Endometrial microvascular endothelial cells (primary cell): ENCODE data around the gene LRP2. TPM values are rescaled to one million over a fixed set of nuclear protein-coding genes. Genes with fewer than 3 reads are reported as not detected.
"Not testable (repeated sequence)": the region's sequence is repeated elsewhere in the genome, so short reads cannot be mapped to it uniquely, and the experiment has no call there.

Source experiments
- in situ Hi-C: cut with HindIII; loops from 2 replicates; pipeline ENCODE4 v1.10.0; 2017; ENCODE audit warnings: low sequenced_read_pairs, low pct_unique_long_range_greater_than_20kb; ENCODE audit errors: inconsistent ontology term
- total RNA-seq: library from RNA; depleted of rRNA; stranded (reverse); fragments of >200 nt; gene quantifications from one replicate; pipeline ENCODE4 v1.2.3, GENCODE V29; 2015; ENCODE audit errors: inconsistent ontology term

Gene LRP2
- total RNA-seq, 1 donor from 2014 or later = not detected

DNA sequence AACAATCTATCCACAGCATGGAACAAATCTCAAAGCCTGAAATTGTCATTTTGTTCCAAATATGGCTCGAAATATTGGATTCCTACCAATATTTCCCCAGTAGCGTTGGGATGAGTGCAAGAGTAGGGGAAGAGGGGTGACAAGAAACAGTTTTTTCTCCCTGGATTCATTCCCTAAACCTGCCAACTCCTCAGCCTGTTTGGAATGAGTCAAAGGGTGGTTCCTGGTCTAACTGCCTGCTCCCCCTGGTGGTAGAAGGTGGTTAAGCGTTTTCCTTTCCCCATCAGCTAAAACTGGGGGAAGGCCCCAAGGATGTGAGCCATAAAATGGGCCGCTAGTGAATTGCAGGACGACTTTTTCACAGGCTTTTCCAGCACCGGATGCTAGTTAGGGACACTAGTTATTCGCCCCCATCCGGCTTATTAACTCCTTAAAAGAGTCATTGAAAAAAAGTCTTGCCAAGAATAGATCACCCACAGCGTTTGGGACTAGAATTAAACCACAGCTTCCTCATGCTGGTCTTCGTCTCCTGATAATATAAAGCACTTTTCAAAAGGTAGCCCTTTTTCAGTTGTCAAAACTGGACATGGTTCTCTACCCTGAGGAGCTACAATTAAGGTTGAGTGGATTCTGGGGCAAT is 220.5 kb downstream of the LRP2 start:
- in situ Hi-C loops = no loop called here

DNA sequence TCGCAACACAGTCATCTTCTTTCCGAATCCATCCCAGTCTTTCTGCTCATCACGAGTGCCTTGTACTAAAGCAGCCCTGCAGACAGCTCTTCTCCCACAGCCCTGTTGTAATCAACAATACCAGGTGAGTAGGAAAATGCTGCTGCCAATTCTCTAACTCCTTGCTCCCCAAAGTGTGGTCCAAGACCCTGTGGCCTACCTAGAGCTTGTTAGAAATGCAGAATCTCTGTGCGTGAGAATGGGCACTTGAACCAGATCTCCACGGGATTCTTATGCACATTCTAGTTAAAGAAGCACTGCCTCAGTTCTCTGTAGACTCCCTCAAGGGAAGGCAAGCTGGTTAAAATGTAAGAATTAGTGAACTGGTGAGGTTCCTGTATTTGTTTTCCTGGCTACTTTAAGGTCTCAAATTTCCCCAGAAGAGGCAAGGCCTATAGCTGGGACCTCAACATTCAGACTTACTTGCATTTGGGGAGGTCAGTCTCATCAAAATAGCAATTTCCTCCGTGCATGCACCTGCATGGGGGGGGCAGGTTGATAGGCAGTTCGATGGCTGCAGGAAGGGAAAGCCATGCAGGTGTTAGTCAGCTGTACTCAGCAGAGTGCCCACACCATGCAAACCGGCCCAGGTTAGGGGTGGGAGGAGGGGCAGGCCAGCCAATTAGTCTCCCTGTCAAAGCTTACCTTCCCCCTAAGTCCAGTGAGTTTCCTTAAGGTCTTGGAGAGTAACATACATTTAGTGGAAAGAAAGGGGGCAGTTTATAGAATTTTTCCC is 222.2 kb downstream of the LRP2 start:
- in situ Hi-C loops = no loop called here

DNA sequence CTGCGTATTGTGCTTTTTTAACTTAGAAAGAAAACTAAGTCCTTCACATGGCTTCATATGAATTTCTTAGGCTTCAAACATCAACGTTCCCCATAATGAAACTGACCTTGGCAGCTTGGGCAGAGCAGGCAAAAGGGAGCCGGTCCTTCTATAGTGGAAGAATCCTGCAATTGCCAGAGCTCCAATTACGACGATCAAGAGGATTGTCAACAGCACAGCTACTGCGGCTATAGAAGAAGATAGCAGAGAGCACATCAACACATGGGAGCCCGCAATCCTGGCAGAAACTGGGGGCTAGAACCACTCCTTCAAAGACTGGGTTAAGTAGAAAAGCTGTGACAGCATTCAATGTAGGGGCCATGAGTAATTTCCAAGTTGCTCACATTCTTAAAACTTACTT is 223.2 kb downstream of the LRP2 start:
- in situ Hi-C loops = no loop called here

DNA sequence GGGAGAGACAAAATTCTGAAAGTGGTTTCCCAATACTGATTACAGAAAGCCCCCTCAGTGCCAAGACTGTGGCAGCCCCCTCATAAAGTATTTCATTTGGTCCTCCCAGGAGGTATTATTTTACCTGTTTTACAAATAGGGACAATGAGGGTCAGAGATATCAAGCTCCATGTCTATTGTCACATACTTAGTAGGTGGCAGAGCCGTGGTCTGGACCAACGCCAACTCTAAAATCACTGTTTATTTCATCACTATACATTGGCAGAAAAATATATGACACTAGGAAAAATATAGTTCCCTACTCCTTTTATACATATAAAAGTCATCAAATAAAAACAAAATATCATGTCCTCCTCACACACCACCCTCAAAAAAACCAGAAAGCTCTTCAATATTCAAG is 224.4 kb downstream of the LRP2 start:
- in situ Hi-C loops = no loop called here

DNA sequence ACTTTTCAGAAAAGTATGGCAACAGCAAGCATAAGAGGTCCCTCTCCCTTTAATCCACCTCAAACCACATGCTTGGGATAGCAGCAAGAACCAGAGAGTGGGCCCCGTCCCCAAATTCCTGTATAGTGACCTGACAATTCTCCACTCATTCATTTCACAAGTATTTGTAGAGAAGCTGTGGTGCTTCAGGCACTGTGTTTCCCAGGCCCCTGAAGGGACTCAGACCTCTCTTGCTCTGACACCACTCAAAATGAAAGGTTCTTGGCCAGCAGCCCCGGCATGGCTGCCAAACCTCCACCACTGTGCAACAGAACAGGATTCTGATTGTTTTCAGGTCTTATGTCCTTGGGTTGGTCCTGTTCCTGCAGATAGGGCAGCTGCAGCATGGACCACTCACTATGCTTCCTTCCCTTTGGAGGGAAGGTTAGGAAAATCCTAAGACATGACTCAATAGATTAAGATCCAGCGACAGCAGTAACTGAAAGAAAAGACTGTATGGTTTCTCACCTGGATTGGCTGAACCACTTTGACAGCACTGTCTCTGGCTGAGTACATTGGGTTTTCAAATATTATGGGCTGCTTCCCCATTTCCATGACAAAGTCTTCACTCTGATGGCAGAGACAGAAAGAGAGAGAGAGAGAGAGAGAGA is 225.3 kb downstream of the LRP2 start:
- in situ Hi-C loops = no loop called here

DNA sequence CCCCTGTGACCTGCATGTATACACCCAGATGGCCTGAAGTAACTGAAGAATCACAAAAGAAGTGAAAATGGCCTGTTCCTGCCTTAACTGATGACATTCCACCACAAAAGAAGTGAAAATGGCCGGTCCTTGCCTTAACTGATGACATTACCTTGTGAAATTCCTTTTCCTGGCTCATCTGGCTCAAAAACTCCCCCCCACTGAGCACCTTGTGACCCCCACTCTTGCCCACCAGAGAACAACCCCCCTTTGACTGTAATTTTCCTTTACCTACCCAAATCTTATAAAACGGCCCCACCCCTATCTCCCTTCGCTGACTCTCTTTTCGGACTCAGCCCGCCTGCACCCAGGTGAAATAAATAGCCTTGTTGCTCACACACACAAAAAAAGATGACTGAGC is 225.9 kb downstream of the LRP2 start:
- in situ Hi-C loops = not testable (repeated sequence)

DNA sequence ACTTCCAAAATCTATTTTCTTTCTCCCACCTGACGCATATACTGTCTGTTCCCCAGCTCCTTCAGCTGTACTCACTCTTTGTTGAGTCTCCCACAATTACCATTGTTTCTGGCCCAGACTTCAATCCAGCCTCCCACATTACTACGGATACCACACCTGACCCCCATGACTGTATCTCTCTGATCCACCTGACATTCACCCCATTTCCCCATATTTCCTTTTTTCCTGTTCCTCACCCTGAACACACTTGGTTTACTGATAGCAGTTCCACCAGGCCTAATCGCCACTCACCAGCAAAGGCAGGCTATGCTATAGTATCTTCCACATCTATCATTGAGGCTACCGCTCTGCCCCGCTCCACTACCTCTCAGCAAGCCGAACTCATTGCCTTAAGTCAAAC is 228.1 kb downstream of the LRP2 start:
- in situ Hi-C loops = not testable (repeated sequence)

DNA sequence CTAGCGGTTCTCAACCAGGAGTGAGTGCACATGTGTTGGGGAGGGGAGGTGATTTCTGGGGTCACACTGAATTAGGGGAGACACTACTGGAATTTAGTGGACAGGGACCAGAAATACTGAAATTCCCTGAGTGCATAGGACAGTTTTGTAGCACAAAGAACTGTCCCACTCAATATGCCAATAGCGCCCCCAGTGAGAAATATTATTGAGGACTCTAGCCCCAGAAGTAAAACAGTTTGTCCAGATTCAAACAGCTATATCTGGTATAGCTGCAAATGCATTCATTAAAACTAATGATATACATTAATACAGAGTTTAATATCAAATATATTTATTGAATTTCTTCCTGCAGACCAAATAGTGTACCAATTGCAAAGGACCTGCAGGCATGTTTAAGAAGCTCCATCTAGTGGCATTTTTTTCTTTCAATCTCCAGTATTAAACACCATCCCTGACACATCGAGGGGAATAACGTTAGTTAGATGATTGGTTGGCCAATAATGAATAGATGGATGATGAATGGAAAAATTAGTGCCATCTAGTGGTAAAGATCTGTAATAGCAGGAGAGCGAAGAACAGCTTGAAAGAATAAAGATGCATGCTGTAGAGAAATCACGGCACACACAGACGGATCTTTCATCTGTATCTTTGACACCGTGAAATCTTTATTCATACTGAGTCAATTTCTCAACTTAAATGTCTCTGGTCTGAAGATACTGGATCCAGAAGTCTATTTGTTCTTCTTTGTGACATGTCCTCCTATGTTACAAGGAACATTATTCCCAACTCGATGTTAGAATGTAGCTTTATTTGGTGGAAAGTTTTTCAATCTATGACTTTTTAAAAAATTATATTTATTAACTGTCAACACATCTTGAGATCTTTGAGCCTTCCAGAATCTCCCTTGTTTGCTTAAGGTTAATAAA is 230.5 kb downstream of the LRP2 start:
- in situ Hi-C loops = no loop called here

DNA sequence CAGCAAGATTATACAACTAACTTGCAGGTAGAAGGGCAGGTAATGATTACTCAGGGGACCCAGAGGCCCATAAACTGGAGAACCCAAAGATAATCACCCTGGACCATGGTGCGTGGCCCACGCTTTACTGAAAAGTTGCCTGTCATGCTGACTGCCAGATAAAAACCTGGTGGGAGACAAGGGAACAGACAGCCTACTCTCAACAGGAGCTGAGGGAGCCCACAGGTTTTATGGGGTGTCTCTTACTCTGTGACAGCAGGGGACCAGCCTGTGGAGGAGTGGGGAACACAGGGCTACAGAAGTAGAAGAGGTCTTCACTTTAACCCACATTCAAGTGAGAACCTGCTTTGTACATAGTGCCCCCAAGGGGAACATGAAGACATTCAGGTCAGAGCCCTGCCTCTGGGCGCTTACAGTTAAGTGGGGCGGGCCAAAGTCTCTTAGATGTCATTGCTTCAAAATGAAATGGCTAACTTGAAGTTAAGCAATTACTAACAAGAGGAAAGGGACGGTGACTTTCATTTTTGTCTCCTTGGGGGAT is 232.6 kb downstream of the LRP2 start:
- in situ Hi-C loops = no loop called here

DNA sequence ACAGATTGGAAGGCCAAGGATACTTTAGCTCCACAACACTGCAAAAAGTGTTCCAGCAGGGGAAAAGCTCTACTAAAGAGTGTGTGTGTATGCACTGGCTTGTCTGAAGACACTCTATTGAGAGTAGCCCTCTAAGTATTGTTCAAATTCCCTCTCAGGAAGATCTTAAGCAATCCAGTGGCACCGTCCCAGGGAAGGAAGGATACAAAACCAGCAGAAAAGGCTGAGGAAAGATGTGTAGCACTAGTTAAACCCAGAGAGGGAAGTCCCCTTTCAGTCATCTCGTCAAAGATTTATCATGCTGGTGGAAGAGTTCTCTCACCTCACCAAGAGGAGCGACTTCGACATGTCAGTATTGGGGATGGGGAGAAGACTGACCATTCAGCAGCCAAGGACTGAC is 242.5 kb downstream of the LRP2 start:
- in situ Hi-C loops = no loop called here

DNA sequence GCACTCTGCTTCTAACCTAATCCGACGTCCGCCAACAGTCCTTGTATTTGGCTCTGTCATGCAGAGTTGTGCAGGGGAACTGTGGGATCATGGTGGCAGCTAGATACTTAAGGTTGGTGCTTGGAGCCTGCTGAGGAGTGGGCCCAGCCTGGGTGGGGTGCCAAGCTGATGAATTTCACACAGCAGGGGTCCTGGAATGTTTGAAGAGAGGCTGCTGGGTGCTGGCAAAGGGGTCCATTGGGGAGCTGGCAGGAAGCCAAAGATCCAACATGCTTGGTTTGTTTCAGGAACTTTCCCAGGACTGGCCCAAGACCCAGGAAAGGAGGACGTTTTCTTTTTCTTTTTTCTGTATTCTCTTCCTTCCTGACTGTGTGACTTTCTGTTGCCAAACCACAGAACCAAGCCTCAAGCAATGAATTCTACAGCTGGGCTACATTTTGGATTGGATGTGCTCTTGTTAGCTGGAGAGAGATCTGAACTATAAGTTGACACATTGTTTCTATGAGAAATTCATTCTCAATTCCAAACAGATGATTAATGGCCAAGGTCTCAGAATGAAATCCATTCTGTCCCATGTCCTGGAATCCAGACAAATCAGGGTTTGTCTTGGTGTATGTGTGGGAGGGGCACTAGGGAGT is 243.1 kb downstream of the LRP2 start:
- in situ Hi-C loops = no loop called here

DNA sequence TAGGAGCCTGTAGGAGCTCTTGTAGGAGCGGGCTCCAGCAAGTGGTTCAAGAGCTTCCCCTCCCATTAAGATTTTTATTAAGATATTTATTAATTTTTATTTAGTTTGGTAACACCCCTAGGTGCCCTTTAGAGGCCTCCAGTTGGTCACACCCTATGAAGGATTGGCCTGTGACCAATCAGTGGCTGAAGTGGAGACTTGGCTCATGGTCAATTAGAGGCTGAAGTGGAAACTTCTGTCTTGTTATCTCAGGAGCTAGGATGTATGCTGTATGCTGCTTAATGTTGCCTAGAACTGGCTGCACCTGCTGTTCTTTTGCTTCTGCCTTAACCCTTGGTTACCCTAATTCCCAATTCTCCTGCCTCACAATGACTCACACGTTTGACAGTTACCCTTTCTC is 244.3 kb downstream of the LRP2 start:
- in situ Hi-C loops = no loop called here

DNA sequence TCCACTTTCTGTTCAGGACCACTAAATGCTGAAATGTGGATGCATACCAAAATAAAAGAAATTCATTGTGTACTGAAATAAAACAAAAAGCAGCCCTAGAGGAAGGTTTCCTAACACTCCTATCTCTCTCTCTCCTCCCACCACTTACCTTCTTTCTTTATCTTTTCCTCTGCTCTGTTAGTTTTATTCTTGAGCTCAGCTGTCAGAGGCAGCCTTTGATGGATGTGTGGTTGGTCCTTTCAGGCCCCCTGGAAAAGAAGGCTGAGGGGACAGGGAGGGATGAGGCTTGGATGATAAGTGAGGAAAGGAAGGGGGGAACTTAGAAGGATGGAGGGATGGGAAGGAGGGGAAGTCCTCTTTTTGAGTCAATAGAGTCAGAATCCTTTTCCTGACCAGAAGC is 245.3 kb downstream of the LRP2 start:
- in situ Hi-C loops = no loop called here

DNA sequence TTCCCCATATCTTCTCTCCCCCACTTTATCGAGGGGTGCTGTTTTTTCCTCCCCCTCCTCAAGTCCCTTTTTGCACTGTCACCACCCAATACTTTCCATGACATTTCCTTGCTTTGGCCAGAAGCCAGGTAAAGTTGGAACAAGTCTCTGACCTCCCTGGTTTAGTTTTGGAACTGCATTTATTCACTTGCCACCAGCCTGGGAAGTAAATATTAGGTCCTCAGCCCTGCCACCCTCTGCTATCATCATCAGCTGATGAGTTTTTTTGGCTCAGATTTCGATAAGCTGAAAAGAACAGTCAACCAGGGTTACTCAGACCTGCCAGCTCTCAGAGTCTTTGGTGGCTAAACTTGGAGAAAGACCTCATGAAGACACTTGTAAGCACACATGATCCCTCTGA is 246.0 kb downstream of the LRP2 start:
- in situ Hi-C loops = no loop called here

DNA sequence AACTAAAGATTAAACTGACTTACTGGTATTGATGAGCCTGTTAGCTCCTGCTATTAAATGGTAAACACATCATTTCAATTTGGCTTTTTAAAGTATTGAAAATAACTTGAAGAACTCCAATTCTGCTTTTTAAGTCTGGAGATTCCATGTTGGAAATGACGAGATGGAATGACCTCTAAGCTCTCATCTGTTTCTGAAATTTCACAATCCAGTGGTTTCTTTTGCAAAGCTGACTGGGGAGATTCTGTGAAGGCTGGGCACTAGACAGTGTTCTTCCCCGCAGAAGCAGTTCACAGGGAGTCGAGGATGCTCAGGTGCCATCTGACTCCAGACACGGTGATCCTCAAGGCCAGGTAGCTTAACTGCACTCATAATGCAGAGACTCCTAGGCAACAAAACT is 248.3 kb downstream of the LRP2 start:
- in situ Hi-C loops = no loop called here

DNA sequence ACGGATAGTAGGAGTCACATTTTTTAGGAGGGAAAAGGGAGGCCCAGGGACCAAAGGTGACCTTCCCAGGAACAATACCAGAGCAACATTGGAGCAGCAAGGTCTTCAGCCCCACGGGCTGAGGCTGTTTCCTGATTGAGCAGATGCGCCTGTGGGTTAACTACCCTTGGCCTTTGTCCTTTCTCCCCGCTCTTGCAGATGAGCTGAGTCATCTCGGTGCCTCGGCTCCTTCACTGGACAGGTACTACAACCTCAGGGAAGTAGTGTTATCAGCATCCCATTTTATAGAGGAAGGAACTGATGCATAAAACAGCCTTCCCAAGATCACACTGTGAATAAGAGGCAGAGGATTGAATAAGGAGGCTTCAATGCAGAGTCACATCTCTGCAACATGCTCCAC is 249.5 kb downstream of the LRP2 start:
- in situ Hi-C loops = no loop called here

DNA sequence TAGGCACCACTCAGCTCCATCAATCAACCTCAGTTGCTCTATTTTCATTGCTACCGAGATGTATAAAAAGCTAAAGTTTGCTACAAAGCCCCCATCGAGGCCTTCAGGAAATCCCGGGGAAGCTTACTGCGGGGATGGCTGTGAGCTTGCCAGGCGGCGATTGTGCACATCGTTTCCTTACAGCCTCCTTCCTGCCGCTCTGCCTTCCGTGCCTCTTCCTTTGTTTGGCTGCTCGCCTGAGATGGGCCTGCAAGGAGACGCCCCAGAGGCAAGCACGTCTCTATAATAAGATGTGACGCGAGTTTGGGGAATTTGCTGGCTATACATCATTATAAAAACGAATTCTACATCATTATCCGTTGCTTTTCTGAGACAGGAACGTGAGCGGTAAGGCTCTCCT is 251.4 kb downstream of the LRP2 start:
- in situ Hi-C loops = no loop called here

DNA sequence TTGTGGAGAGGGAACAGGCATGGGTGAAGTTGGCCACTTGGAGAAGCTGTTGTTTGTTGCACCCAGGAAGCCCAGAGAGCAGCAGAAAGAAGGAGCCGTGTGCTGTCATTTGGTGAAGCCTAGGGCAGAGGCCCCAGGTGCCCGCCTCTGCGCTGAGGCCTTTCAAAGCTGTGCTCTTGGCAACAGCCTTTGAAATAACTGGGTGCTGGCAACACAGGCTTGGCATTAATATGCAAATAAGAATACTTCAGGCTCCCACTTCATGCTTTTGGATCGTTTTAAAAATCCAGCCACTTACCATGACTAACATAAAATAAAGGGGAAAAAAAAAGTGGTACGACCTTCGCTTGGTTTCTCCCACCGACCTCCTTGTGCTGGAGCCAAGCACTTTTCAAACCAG is 251.9 kb downstream of the LRP2 start:
- in situ Hi-C loops = no loop called here
